HFFc6 (cell line): Measurements from ENCODE around the gene DUS1L. TPM values are rescaled to one million over a fixed set of nuclear protein-coding genes. Genes with fewer than 3 reads are reported as not detected.

Experiments used
- DNase-seq: peaks from one replicate; pipeline ENCODE4 v3.0.0-alpha.2; 2018
- H3K27ac Mint-ChIP-seq: 2 replicates; pipeline ENCODE4 v1.8.0; 2020; ENCODE audit warnings: mild to moderate bottlenecking, mixed read lengths
- H3K27me3 Mint-ChIP-seq: 2 replicates; pipeline ENCODE4 v1.8.0; 2021; ENCODE audit warnings: mild to moderate bottlenecking, moderate library complexity, mixed read lengths; ENCODE audit not compliant: insufficient read depth
- H3K36me3 Mint-ChIP-seq: 2 replicates; pipeline ENCODE4 v1.8.0; 2021; ENCODE audit warnings: low read depth, mixed read lengths
- H3K4me1 Mint-ChIP-seq: 2 replicates; pipeline ENCODE4 v1.8.0; 2020; ENCODE audit warnings: low read depth, mixed read lengths
- H3K4me3 Mint-ChIP-seq: 2 replicates; pipeline ENCODE4 v1.8.0; 2020; ENCODE audit warnings: mild to moderate bottlenecking, moderate library complexity, mixed read lengths
- H3K9me3 Mint-ChIP-seq: 2 replicates; pipeline ENCODE4 v1.8.0; 2020; ENCODE audit warnings: mild to moderate bottlenecking, mixed read lengths
- CTCF ChIP-seq: fragments of 200-600 bp; sonication (generic); IDR thresholded peaks from 2 replicates; pipeline ENCODE4 v1.5.0; 2021; ENCODE audit warnings: antibody characterized with exemption, mild to moderate bottlenecking
- total RNA-seq, 6 experiments: library from RNA; stranded (reverse); fragmentation: NEBNext Ultra II Directional; extraction: Animal tissue kit (Norgen Biotek cat#: 25700); gene quantifications; 2 replicates in 1 of 6; 3 replicates in 5 of 6; pipeline ENCODE4 v1.2.3, GENCODE V29; 2021

Gene DUS1L
- total RNA-seq, 6 experiments from 2014 or later = 65.8 to 86.8 (median 71.2) TPM

DNA sequence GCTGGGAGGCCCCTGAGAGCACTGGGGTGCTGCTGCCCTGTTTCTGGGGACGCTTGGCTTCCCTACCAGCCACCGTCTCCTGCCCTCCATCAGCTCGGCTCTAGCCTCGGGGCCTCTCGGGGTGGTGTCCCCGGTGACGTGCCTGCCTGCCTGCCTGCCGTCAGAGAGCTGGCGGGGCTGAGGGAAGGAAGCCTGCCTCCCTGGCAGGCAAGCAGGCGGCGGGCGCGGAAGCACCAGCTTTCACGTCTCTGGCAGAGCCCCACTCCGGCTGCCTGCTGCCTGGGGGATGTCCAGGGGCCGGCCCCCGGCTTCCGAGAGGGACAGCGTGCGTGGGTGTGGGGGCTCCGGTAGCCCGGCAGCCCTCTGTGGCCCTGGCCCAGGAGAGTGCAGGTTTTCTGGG, 52.3 kb downstream of the DUS1L start:
- TF ChIP-seq CTCF = no peak
- Mint-ChIP-seq H3K4me1 (peaks cover 6% of the 10 kb centered on the region; the same call in 1 of the 2 replicates), H3K9me3 (no peaks in the 10 kb centered on the region), H3K4me3 (no peak overlapping the region), H3K36me3 (no peaks in the 10 kb centered on the region), H3K27me3 (no peaks in the 10 kb centered on the region; the same call in 1 of the 2 replicates), H3K27ac (peak overlapping the region; percentile 72; the same call in 1 of the 2 replicates)
- peak; percentile 65 for DNase-seq

DNA sequence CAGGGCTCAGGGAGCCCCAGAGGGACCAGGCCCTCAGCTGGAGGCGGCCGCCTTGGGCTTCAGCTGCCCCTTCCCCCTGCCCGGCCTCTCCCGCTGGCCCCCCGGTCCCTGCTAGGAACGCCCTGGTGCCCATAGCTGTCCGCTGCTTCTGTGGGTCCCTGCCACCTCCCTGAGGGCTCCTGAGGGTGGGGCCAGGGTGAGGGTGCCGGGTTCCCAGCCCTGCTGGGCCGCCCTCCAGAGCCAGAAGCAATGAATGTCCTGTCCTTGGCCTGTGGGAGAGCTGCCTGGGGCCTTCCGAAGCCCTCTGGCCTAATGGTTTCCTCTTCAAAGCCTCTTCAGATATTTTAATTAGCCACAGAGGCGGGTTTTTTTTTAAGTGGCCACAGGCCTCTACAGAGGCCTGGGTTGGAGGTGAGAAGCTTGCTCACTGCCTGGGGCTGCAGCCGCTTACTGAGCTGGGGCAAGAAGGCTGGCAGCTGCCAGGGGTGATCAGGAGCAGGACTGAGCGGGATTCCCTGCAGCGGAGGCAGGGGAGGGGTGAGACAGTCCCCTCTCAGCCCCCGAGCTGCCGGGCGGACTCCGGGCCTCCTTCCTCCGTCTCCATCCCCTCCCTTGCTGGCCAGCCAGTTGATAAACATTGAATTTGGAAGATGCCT, 52.8 kb downstream of the DUS1L start:
- Mint-ChIP-seq H3K36me3 (no peaks in the 10 kb centered on the region), H3K27ac (peak overlapping the region; percentile 72; the same call in 1 of the 2 replicates), H3K4me3 (no peak overlapping the region; the same call in 1 of the 2 replicates), H3K9me3 (no peaks in the 10 kb centered on the region), H3K4me1 (peaks cover 6% of the 10 kb centered on the region; the same call in 1 of the 2 replicates), H3K27me3 (no peaks in the 10 kb centered on the region; the same call in 1 of the 2 replicates)
- peak; percentile 30 for DNase-seq
- TF ChIP-seq CTCF = no peak

- no peak for DNase-seq
- H3K27me3 Mint-ChIP-seq = no peaks in the 10 kb centered on the region; the same call in 1 of the 2 replicates
- no peaks in the 10 kb centered on the region for H3K36me3 Mint-ChIP-seq
- no peak overlapping the region for H3K27ac Mint-ChIP-seq
- peaks cover 6% of the 10 kb centered on the region; the same call in 1 of the 2 replicates for H3K4me1 Mint-ChIP-seq
- TF ChIP-seq CTCF = no peak
- no peak overlapping the region for H3K4me3 Mint-ChIP-seq
- H3K9me3 Mint-ChIP-seq = no peaks in the 10 kb centered on the region
These were observed 53.4 kb downstream of the DUS1L start for GRCh38 chr17:82012261-82012639.

DNA sequence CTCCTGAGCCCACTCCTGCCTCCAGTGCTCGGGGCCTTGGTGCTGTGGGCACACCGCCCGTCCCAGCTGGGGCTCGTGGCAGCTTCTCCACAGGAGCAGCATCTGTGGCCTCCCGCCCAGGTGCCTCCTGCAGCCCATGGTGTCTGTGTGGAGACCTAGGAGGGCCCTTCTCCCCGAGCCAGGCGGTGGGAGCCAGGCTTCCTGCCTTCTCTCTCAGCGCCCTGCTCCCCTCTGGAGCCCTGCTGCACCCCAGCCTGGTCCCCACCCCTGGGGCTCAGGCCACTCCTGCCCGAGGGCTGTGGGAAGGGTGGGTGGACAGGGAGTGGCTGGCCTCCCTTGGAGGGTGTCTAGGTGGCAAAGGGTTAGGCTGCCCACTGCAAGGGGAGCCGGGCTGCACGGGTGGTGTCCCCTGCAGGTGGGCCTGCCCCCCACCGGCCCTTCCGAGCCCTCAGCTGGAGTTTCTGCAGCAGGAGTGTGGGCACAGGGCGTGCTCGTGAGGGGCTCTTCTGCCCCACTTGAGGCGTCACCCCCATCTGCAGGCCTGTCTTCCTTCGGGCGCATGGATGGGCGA, 53.9 kb downstream of the DUS1L start:
- Mint-ChIP-seq H3K27me3 (no peaks in the 10 kb centered on the region; the same call in 1 of the 2 replicates), H3K9me3 (no peaks in the 10 kb centered on the region), H3K36me3 (no peaks in the 10 kb centered on the region), H3K4me1 (peaks cover 8% of the 10 kb centered on the region), H3K4me3 (no peak overlapping the region), H3K27ac (no peak overlapping the region)
- no peak for DNase-seq
- TF ChIP-seq CTCF = no peak

GRCh38 chr17:82010575-82011525, 54.8 kb downstream of the DUS1L start:
- H3K9me3 Mint-ChIP-seq = no peaks in the 10 kb centered on the region
- H3K4me1 Mint-ChIP-seq = peaks cover 16% of the 10 kb centered on the region

More at GRCh38 chr17:82010575-82011525, 54.8 kb downstream of the DUS1L start:
- no peak for DNase-seq
- Mint-ChIP-seq H3K36me3 (no peaks in the 10 kb centered on the region), H3K27ac (no peak overlapping the region), H3K27me3 (no peaks in the 10 kb centered on the region; the same call in 1 of the 2 replicates), H3K4me3 (no peak overlapping the region)
- no peak for TF ChIP-seq CTCF
